PC-3 (cell line): ENCODE data around the gene KRT86.
"Not testable (repeated sequence)": the region's sequence is repeated elsewhere in the genome, so short reads cannot be mapped to it uniquely, and the experiment has no call there.

Experiments used
- EZH2 ChIP-seq: fragments of 300-600 bp; sonication (generic); IDR thresholded peaks from one replicate; pipeline ENCODE4 v1.6.1; 2017; ENCODE audit warnings: antibody characterized with exemption, mild to moderate bottlenecking, low read length; ENCODE audit not compliant: unreplicated experiment
- TF ChIP-seq, protein P1 (sequence below): fragments of 300-600 bp; sonication (generic); conservative IDR thresholded peaks from 2 replicates; pipeline ENCODE4 v1.5.1; 2017; ENCODE audit warnings: antibody characterized with exemption, low read depth, mild to moderate bottlenecking, low read length

DNA sequence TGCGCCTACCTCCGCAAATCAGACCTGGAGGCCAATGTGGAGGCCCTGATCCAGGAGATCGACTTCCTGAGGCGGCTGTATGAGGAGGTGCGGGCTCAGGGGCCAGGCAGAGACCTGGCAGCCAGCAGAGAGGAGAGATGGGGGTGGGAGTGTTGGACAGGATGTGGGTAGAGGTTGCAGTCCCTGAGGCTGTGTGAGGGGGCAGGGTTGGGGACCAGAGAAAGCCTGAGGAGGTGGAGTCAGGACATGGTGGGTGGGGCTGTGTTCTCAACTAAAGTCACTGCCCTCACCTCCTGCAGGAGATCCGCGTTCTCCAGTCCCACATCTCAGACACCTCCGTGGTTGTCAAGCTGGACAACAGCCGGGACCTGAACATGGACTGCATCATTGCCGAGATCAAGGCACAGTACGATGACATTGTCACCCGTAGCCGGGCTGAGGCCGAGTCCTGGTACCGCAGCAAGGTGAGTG, 30.5 kb downstream of the KRT86 start:
- TF ChIP-seq, protein P1, sequence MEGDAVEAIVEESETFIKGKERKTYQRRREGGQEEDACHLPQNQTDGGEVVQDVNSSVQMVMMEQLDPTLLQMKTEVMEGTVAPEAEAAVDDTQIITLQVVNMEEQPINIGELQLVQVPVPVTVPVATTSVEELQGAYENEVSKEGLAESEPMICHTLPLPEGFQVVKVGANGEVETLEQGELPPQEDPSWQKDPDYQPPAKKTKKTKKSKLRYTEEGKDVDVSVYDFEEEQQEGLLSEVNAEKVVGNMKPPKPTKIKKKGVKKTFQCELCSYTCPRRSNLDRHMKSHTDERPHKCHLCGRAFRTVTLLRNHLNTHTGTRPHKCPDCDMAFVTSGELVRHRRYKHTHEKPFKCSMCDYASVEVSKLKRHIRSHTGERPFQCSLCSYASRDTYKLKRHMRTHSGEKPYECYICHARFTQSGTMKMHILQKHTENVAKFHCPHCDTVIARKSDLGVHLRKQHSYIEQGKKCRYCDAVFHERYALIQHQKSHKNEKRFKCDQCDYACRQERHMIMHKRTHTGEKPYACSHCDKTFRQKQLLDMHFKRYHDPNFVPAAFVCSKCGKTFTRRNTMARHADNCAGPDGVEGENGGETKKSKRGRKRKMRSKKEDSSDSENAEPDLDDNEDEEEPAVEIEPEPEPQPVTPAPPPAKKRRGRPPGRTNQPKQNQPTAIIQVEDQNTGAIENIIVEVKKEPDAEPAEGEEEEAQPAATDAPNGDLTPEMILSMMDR = not testable (repeated sequence)
- TF ChIP-seq EZH2 = not testable (repeated sequence)
